HG03097 (cell line): Measurements from ENCODE around the gene SKI.

Experiments used
- ATAC-seq: cut with Tn5 transposase; IDR thresholded peaks from one replicate; pipeline ENCODE4 v1.9.1; 2021; ENCODE audit not compliant: unreplicated experiment, low FRiP score

Gene SKI

GRCh38 chr1:2272686-2273400 is 44.7 kb downstream of the SKI start:
- ATAC-seq = no peak

GRCh38 chr1:2273401-2274090 is 45.4 kb downstream of the SKI start:
- no peak for ATAC-seq

- ATAC-seq = no peak
Measured at GRCh38 chr1:2274231-2274928, 46.3 kb downstream of the SKI start.

- no peak for ATAC-seq
Measured at GRCh38 chr1:2274929-2275475, 46.9 kb downstream of the SKI start.

- ATAC-seq = no peak
Measured at GRCh38 chr1:2275796-2276536, 47.8 kb downstream of the SKI start.

GRCh38 chr1:2276803-2277580 is 48.9 kb downstream of the SKI start:
- ATAC-seq = no peak

- no peak for ATAC-seq
Measured at GRCh38 chr1:2277741-2278488, 49.8 kb downstream of the SKI start.

GRCh38 chr1:2278591-2279209 is 50.6 kb downstream of the SKI start:
- no peak for ATAC-seq

- ATAC-seq = no peak
Measured at GRCh38 chr1:2279210-2279639, 51.1 kb downstream of the SKI start.

- ATAC-seq = no peak
Measured at GRCh38 chr1:2279817-2280216, 51.7 kb downstream of the SKI start.

- no peak for ATAC-seq
Measured at GRCh38 chr1:2282556-2283270, 54.6 kb downstream of the SKI start.

GRCh38 chr1:2283371-2283990 is 55.4 kb downstream of the SKI start:
- ATAC-seq = no peak

GRCh38 chr1:2283991-2284895 is 56.1 kb downstream of the SKI start:
- ATAC-seq = no peak

- no peak for ATAC-seq
Measured at GRCh38 chr1:2284932-2285331, 56.8 kb downstream of the SKI start.

GRCh38 chr1:2286923-2287322 is 58.8 kb downstream of the SKI start:
- ATAC-seq = no peak

GRCh38 chr1:2287649-2288048 is 59.5 kb downstream of the SKI start:
- ATAC-seq = no peak

GRCh38 chr1:2288311-2288710 is 60.2 kb downstream of the SKI start:
- ATAC-seq = no peak
